GM10266 (cell line): ENCODE results near the gene PHF20.

ENCODE experiments used
- DNase-seq: peaks from one replicate; pipeline ENCODE4 v3.0.0; 2012; ENCODE audit errors: extremely low spot score
- TF ChIP-seq, protein P1 (sequence below): IDR thresholded peaks from 2 replicates; pipeline ENCODE4 v1.5.1; 2012; ENCODE audit warnings: mild to moderate bottlenecking, low read depth; ENCODE audit not compliant: control insufficient read depth, insufficient read depth; ENCODE audit errors: missing control alignments

The PHF20 gene

DNA sequence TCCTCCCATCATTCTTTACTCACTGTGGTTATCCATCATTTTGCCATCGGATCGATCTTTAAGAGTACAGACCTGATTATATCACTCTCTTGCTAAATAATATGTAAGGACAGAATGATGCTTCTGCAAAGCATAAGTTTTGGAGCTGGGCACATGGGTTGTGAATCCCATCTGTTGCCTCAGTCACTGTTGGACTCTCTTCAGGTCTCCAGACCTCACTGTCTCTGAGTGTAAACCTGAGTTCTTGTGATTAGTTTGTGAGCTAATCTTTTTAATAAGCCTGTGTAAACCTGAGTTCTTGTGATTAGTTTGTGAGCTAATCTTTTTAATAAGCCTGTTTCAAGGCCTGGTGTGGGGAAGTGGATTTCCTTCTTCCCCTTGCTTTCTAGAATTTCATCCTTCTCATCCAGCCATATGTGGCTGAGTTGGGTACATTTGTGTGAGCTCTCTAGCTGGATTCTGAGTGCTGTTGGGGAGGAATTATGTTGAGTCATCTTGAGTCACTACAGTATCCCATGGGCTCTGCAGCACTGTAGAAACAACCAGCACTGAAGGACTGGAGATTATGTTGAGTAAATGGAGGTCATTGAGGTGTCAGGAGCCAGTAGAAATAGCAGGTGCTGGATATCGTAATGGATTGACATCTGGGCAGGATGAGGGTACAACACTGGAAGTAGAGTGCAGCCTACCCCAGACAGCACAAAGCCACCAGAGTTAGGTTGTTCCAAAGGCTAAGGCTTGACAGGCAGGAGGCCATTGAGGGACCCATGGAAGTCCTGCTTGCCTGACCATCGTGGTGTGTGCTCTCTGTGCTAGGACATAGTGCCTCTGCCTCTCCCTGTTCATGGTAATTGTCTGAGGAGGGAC lies 130.1 kb downstream of the PHF20 start:
- TF ChIP-seq, protein P1, sequence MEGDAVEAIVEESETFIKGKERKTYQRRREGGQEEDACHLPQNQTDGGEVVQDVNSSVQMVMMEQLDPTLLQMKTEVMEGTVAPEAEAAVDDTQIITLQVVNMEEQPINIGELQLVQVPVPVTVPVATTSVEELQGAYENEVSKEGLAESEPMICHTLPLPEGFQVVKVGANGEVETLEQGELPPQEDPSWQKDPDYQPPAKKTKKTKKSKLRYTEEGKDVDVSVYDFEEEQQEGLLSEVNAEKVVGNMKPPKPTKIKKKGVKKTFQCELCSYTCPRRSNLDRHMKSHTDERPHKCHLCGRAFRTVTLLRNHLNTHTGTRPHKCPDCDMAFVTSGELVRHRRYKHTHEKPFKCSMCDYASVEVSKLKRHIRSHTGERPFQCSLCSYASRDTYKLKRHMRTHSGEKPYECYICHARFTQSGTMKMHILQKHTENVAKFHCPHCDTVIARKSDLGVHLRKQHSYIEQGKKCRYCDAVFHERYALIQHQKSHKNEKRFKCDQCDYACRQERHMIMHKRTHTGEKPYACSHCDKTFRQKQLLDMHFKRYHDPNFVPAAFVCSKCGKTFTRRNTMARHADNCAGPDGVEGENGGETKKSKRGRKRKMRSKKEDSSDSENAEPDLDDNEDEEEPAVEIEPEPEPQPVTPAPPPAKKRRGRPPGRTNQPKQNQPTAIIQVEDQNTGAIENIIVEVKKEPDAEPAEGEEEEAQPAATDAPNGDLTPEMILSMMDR, result no peak
- no peak for DNase-seq

DNA sequence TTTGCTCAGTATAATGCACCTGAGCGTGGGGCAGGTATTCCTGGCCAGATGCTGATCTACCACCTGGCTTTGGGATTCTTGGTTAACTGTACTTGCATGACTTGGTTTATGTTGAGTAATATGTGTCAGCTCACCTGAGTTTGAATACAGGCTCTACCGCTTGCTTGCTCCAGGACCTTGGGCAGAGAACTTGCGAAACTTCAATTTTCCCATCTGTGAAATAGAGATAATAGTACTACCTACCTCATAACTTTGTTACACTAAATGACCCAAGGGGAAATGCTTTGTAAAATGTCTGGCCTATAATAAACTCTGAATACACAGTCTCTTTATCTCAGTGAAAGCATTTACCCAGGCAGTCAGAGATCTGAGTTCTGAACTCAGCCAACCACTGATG lies 130.7 kb downstream of the PHF20 start:
- TF ChIP-seq, protein P1, result no peak
- DNase-seq, result no peak

DNA sequence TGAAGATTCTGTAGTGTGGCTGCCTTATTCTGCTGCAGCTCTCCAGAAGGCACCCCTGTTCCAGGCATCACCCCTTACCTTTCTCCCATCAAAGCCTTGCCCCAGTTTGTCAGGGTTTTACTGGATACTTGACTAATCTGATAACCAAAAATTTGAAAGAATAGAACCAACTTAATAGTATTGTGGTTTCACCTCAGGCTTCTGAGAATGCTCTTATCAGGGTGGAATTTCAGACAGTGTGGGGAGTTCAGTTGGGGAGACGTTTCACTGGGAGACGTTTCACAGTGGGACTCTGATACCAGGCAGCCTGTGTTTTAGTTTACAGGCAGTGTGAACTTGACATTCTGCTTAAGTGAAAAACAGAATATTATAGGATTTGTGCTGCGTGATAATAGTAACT lies 132.0 kb downstream of the PHF20 start:
- TF ChIP-seq, protein P1, result no peak

DNA sequence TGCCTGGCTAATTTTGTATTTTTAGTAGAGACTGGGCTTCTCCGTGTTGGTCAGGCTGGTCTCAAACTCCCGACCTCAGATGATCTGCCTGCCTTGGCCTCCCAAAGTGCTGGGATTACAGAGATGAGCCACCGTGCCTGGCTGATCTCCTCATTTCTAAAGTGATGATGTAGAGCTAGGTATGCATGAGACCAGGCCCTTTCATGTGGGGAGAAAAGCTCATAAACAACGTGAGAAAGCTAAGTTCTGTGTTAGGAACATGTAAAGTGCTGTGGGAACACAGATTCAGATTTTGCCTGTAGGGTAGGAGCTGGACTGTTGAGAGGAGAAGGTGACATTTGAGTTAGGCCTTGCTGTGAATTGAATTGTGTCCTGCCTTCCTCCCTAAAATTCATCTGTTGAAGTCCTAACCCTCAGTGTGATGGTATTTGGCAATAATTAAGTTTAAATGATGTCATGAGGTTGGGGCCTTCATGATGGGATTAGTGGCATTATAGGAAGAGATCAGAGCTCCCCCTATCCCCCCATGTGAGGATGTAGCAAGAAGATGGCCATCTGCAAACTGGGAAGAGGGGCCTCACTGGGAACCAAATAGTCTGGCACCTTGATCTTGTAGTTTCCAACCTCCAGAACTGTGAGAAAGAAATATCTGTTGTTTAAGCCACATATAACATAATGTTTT lies 133.3 kb downstream of the PHF20 start:
- DNase-seq, result no peak
- TF ChIP-seq, protein P1, result no peak

More for the DNA sequence above, 132.0 kb downstream of the PHF20 start:
- no peak for DNase-seq

DNA sequence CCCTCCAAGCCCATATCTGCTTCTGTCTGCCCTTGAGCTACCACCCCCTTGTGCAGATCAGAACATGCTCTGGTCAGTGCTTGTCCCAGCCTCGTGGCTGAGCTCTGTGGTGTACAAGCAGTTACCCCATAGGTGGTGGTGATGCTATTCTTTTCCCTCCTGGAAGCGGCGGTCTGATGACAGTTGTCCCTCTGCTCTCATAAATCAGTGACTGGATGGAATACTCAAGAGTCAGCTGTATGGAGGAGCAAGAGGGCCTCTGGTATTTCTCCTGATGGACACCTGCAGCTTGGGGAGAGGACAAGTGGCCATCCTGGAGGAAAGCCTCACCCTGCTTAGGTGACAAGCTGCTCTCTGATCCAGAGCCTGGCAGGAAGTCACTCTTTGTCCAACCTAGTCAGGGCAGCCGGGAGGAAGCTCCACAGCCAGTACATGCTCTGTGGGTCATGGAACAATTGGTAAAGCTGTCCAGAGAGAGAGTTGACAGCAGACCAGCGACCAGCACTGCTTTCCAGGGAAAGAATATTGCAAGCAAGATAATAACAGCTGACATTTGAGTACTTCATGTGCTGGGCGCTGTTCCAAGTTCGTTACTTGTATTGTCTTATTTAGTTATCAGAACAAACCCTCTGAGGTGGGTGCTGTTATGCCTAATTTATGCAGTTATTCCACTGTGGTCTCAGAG lies 135.3 kb downstream of the PHF20 start:
- TF ChIP-seq, protein P1, result no peak
- no peak for DNase-seq

DNA sequence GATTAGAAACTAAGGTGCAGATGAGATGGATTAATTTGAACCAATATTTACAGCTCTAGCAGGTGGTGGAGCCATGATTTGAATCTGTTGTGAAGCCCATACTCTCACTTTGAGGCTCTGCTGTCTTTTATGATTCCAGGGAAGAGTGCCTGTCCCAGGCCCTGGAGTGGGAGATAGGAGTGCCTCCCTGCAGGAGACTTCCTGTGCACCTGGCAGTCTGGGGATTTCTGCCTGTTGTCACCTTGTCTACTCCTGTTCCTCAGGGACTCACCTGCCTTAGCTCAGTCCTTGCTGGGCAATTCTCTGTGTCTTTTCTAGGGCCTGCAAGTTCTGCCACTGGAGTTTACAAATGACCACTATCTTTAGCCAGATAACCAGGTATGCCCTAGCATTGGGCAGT lies 136.2 kb downstream of the PHF20 start:
- TF ChIP-seq, protein P1, result no peak
- no peak for DNase-seq
